ENCODE results near the gene CCDC40.

DNA sequence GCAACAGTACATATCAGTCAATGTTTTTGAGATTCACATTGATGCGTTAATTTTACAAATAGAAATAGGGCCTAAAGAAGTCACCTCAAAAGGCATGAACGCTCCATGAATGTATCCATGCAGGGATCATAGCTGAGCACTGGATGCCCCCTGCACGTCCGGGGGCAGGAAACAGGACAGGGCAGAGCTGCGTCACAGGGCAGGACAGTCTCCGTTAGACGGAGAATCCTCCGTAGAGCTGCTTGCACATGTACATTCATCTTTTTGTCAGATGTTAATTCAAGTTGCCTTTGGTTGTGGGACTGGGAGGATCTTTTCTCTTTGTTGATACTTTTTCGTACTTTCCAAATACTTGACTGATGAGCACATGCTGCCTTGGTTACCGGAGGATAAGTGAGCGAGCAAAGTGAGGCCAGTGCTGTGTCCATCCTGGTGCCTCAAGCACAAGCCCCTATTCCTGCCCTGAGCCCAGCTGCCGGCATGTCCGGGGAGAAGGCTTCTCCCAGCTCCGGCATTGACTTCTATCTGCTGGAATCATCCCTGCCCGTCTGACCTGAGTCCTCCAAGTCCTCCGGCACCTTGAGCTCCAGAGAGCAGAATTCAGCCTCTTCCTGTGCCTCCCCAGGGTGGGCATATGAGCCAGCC is 80.0 kb downstream of the CCDC40 start:
- no peak for TF ChIP-seq POLR2A (IDR thresholded peaks at IDR 0.05)
- TF ChIP-seq, protein P1, sequence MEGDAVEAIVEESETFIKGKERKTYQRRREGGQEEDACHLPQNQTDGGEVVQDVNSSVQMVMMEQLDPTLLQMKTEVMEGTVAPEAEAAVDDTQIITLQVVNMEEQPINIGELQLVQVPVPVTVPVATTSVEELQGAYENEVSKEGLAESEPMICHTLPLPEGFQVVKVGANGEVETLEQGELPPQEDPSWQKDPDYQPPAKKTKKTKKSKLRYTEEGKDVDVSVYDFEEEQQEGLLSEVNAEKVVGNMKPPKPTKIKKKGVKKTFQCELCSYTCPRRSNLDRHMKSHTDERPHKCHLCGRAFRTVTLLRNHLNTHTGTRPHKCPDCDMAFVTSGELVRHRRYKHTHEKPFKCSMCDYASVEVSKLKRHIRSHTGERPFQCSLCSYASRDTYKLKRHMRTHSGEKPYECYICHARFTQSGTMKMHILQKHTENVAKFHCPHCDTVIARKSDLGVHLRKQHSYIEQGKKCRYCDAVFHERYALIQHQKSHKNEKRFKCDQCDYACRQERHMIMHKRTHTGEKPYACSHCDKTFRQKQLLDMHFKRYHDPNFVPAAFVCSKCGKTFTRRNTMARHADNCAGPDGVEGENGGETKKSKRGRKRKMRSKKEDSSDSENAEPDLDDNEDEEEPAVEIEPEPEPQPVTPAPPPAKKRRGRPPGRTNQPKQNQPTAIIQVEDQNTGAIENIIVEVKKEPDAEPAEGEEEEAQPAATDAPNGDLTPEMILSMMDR (IDR thresholded peaks at IDR 0.05): no peak
